ENCODE measurements around the gene KLHL5.

KLHL5 gene

DNA sequence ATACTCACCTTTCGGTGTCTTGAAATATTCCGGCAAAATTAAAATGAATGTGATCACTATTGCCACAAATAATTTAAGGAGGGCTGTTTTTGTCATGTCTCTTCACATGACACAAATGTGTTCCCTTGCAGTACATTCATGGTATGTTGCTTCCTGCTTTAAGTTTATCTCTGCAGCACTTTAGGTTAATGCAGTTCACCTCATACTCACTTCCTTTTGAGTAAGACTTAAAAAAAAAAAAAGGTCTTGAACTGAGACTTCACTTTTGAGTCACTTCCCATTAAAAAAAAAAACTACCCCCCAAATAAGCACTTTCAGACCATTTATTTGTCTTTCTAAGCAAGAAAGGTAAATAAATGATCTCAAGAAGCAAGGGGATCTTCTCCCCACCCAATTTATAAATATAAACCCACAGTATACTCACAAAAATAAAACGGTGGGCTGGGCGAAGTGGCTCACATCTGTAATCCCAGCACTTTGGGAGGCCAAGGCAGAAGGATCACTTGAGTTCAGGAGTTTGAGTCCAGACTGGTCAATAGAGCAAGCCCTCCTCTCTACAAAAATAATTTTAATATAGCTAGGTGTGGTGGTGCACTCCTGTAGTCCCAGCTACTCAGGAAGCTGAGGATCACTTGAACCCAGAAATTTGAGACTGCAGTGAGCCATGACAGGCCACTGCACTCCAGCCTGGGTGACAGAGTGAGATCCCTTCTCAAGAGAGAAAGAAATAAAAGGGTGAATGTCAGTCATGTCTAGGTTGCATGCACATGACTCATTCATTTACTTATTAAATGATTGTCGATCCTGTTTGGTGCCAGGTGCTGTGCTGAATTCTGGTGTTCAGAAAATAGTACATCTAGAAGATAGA lies 29.6 kb upstream of the KLHL5 start, which contains the start of gene TMEM156:
TSS of gene TMEM156 (minus strand) at position 192 of the 868 bp plus-strand sequence. CDS start at position 96, 96 bp downstream.
- peak within 1 kb of the TSS; percentile 16 for H3K4me3 ChIP-seq (ENCODE audit: low read depth, low read length)
- TF ChIP-seq CTCF (IDR thresholded peaks at IDR 0.05; ENCODE audit: low read depth, low read length), result no peak
- in situ Hi-C loops (cut with HindIII; ENCODE audit: low sequenced_read_pairs), result no loop called here
- peak; percentile 61 for DNase-seq (ENCODE audit: low read depth, low spot score)

- H3K4me3 ChIP-seq (ENCODE audit: low read depth, low read length), result no peak overlapping the region
- peak; percentile 82 for DNase-seq (ENCODE audit: low read depth, low spot score)
- TF ChIP-seq CTCF (IDR thresholded peaks at IDR 0.05; ENCODE audit: low read depth, low read length), result no peak
- in situ Hi-C loops (cut with HindIII; ENCODE audit: low sequenced_read_pairs), result no loop called here
Measured at GRCh38 chr4:39036172-39036571, 25.9 kb upstream of the KLHL5 start.

GRCh38 chr4:39037491-39037825 lies 24.6 kb upstream of the KLHL5 start:
- no peak overlapping the region for H3K4me3 ChIP-seq (ENCODE audit: low read depth, low read length)
- DNase-seq (ENCODE audit: low read depth, low spot score), result peak; percentile 68
- TF ChIP-seq CTCF (IDR thresholded peaks at IDR 0.05; ENCODE audit: low read depth, low read length), result no peak
- in situ Hi-C loops (cut with HindIII; ENCODE audit: low sequenced_read_pairs), result no loop called here

DNA sequence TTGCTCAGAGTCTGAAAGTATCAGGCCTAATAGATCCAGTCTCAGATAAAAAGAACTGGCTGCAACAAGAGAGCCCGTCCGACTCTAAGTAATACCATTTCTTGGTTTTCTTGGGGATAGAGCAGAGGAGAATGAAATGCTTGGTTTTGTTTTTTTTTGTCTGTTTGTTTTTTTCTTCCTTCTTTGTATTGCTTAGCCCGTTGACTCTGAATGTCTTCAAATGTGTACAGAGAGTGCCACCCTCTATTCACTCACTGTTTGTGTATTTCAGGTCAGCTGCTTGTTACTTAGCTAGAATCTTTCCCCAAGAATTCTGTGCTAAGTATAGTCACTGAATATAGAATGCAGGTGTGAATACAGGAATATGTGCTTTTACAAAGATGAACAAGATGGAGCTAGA lies 24.1 kb upstream of the KLHL5 start:
- TF ChIP-seq CTCF (IDR thresholded peaks at IDR 0.05; ENCODE audit: low read depth, low read length), result no peak
- H3K4me3 ChIP-seq (ENCODE audit: low read depth, low read length), result no peak overlapping the region
- in situ Hi-C loops (cut with HindIII; ENCODE audit: low sequenced_read_pairs), result no loop called here
- no peak for DNase-seq (ENCODE audit: low read depth, low spot score)

DNA sequence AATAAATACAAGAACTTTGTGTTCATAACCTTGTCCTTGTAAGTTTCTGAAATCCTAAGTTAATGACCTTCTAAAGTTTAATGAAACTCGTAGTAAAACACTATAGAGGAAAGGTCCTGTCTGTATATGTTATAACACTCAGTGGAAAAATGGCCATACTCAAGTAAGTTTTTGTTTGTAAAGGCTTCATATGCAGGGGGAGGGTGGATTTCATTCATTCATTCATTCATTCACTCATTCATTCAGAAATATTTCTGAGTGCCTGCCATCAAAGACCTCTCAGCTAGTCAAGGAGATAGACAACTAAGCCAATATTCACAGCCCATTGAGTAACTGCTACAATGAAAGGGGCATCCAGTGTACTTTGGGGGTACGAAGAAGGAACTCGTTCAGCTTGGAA lies 22.9 kb upstream of the KLHL5 start:
- DNase-seq (ENCODE audit: low read depth, low spot score), result no peak
- in situ Hi-C loops (cut with HindIII; ENCODE audit: low sequenced_read_pairs), result no loop called here
- TF ChIP-seq CTCF (IDR thresholded peaks at IDR 0.05; ENCODE audit: low read depth, low read length), result no peak
- no peak overlapping the region for H3K4me3 ChIP-seq (ENCODE audit: low read depth, low read length)

- no peak for TF ChIP-seq CTCF (IDR thresholded peaks at IDR 0.05; ENCODE audit: low read depth, low read length)
- no peak for DNase-seq (ENCODE audit: low read depth, low spot score)
- H3K4me3 ChIP-seq (ENCODE audit: low read depth, low read length), result no peak overlapping the region
- in situ Hi-C loops (cut with HindIII; ENCODE audit: low sequenced_read_pairs), result no loop called here
Measured at GRCh38 chr4:39042366-39042765, 19.7 kb upstream of the KLHL5 start.

All from astrocyte of the spinal cord (primary cell).